SK-N-SH (cell line): ENCODE results near the gene GNAL. TPM values are rescaled to one million over a fixed set of nuclear protein-coding genes. Genes with fewer than 3 reads are reported as not detected.

ENCODE experiments used
- CTCF ChIA-PET: fragments of 300-600, 350-600 bp; formaldehyde crosslinking; extraction: SDS; loops from one replicate; lab custom pipeline; 2021; lab: Yijun Ruan, JAX
- POLR2A ChIA-PET: fragments of 350-600 bp; sonication (Branson Sonifier 250); formaldehyde crosslinking; extraction: SDS; loops from one replicate; lab custom pipeline; 2020; ENCODE audit warnings: antibody characterized with exemption, inconsistent platforms; lab: Yijun Ruan, JAX
- DNase-seq: peaks from one replicate; pipeline ENCODE4 v3.0.0; 2012
- H2AFZ ChIP-seq: fragments of 200-600 bp; sonication (generic); 2 replicates; pipeline ENCODE4 v1.8.1; 2016; ENCODE audit warnings: antibody characterized with exemption, mild to moderate bottlenecking, low read depth
- H3F3A ChIP-seq: fragments of 200-600 bp; sonication (generic); replicated peaks from 2 replicates; pipeline ENCODE3; 2016; ENCODE audit warnings: antibody characterized with exemption, mild to moderate bottlenecking; ENCODE audit not compliant: insufficient read depth
- H3K27ac ChIP-seq, 2 experiments: fragments of 200-500 bp in 1 of 2; fragments of 200-600 bp in 1 of 2; sonication (Bioruptor generic) in 1 of 2; sonication (generic), shearing (Covaris generic) in 1 of 2; 2 replicates each; pipeline versions ENCODE4 v1.5.1 to v1.6.1; 2014 to 2016; ENCODE audit warnings: low read depth in 2 of 2, inconsistent platforms in 1 of 2, low read length in 1 of 2, mild to moderate bottlenecking in 1 of 2, mixed read lengths in 1 of 2
- H3K27me3 ChIP-seq: fragments of 200-600 bp; sonication (generic), shearing (Covaris generic); 2 replicates; pipeline ENCODE4 v1.6.1; 2016; ENCODE audit warnings: mixed run types; ENCODE audit not compliant: insufficient read depth
- H3K36me3 ChIP-seq, 2 experiments: fragments of 200-500 bp in 1 of 2; fragments of 200-600 bp in 1 of 2; sonication (Bioruptor generic) in 1 of 2; sonication (generic) in 1 of 2; replicated peaks in 1 of 2; 2 replicates each; pipeline versions ENCODE3 to v1.5.1; 2014 to 2016; ENCODE audit warnings: low read length in 1 of 2, mild to moderate bottlenecking in 1 of 2; ENCODE audit not compliant: insufficient read depth in 2 of 2, control insufficient read depth in 1 of 2
- H3K4me1 ChIP-seq, 2 experiments: fragments of 200-500 bp in 1 of 2; fragments of 200-600 bp in 1 of 2; sonication (Bioruptor generic) in 1 of 2; sonication (generic), shearing (Covaris generic) in 1 of 2; 2 replicates each; pipeline versions ENCODE4 v1.5.1 to v1.6.1; 2014 to 2016; ENCODE audit warnings: low read depth in 1 of 2, low read length in 1 of 2, mixed run types in 1 of 2; ENCODE audit not compliant: insufficient read depth in 2 of 2, control insufficient read depth in 1 of 2
- H3K4me2 ChIP-seq: fragments of 200-600 bp; sonication (generic), shearing (Covaris generic); 2 replicates; pipeline ENCODE4 v1.6.1; 2017; ENCODE audit warnings: mixed run types
- H3K4me3 ChIP-seq, 2 experiments: fragments of 200-500 bp in 1 of 2; fragments of 200-600 bp in 1 of 2; sonication (Bioruptor generic) in 1 of 2; sonication (generic), shearing (Covaris generic) in 1 of 2; 2 replicates each; pipeline versions ENCODE4 v1.5.1 to v1.8.1; 2014 to 2016; ENCODE audit warnings: low read depth in 2 of 2, inconsistent platforms in 1 of 2, low read length in 1 of 2, mild to moderate bottlenecking in 1 of 2, mixed read lengths in 1 of 2, moderate library complexity in 1 of 2
- H3K79me2 ChIP-seq: fragments of 200-600 bp; sonication (generic); 2 replicates; pipeline ENCODE4 v1.8.1; 2017; ENCODE audit warnings: mild to moderate bottlenecking; ENCODE audit not compliant: insufficient read depth
- H3K9ac ChIP-seq: fragments of 200-600 bp; sonication (generic); 2 replicates; pipeline ENCODE4 v1.6.1; 2017; ENCODE audit warnings: mixed run types
- H3K9me2 ChIP-seq: fragments of 200-600 bp; sonication (generic); 2 replicates; pipeline ENCODE4 v1.6.1; 2017; ENCODE audit warnings: mixed run types
- H3K9me3 ChIP-seq: fragments of 200-600 bp; sonication (generic); 2 replicates; pipeline ENCODE4 v1.6.1; 2017; ENCODE audit warnings: mixed run types, mild to moderate bottlenecking, moderate library complexity
- H4K20me1 ChIP-seq: fragments of 200-600 bp; sonication (generic); 2 replicates; pipeline ENCODE4 v1.6.1; 2017; ENCODE audit warnings: mild to moderate bottlenecking, mixed run types; ENCODE audit not compliant: insufficient read depth
- CTCF ChIP-seq: fragments of 200-600 bp; sonication (generic); IDR thresholded peaks from 2 replicates; pipeline ENCODE4 v1.6.1; 2017; ENCODE audit warnings: antibody characterized with exemption, mild to moderate bottlenecking, moderate library complexity
- ELF1 ChIP-seq: IDR thresholded peaks from 2 replicates; pipeline ENCODE4 v1.4.0; 2012
- EZH2phosphoT487 ChIP-seq: fragments of 200-600 bp; sonication (generic); IDR thresholded peaks from 2 replicates; pipeline ENCODE4 v1.6.1; 2017; ENCODE audit warnings: low read depth, mixed run types, mild to moderate bottlenecking, antibody characterized with exemption, moderate library complexity, borderline replicate concordance
- FOXJ3 ChIP-seq: sonication (generic); formaldehyde crosslinking; IDR thresholded peaks from 2 replicates; pipeline ENCODE4 v1.5.1; 2020; ENCODE audit warnings: mild to moderate bottlenecking, missing genetic modification reagents
- GABPA ChIP-seq: IDR thresholded peaks from 2 replicates; pipeline ENCODE4 v1.4.0; 2012; ENCODE audit warnings: low read depth, mild to moderate bottlenecking
- GATA2 ChIP-seq: sonication (generic); formaldehyde crosslinking; IDR thresholded peaks from 2 replicates; pipeline ENCODE4 v1.5.0; 2020; ENCODE audit warnings: mild to moderate bottlenecking, missing genetic modification reagents
- JUND ChIP-seq: IDR thresholded peaks from 2 replicates; pipeline ENCODE4 v1.4.0; 2012
- NFIC ChIP-seq: IDR thresholded peaks from 2 replicates; pipeline ENCODE4 v1.4.0; 2012; ENCODE audit warnings: borderline replicate concordance
- NRF1 ChIP-seq: IDR thresholded peaks from 2 replicates; pipeline ENCODE4 v1.6.1; 2012; ENCODE audit warnings: low read depth, mild to moderate bottlenecking, low read length
- RAD21 ChIP-seq: IDR thresholded peaks from 2 replicates; pipeline ENCODE4 v1.6.1; 2012; ENCODE audit warnings: mild to moderate bottlenecking, low read length
- RCOR1 ChIP-seq: fragments of 150-350 bp; IDR thresholded peaks from 2 replicates; pipeline ENCODE4 v1.6.1; 2017; ENCODE audit warnings: antibody characterized with exemption, low read length
- REST ChIP-seq: IDR thresholded peaks from 2 replicates; pipeline ENCODE4 v1.6.1; 2012; ENCODE audit warnings: mild to moderate bottlenecking, low read depth, low read length, moderate library complexity
- RFX5 ChIP-seq: IDR thresholded peaks from 2 replicates; pipeline ENCODE4 v1.6.1; 2012; ENCODE audit warnings: mild to moderate bottlenecking, improper control_type of control experiment, low read length
- RXRA ChIP-seq: IDR thresholded peaks from 2 replicates; pipeline ENCODE4 v1.4.0; 2012; ENCODE audit warnings: low read depth, mild to moderate bottlenecking, borderline replicate concordance
- SIN3A ChIP-seq: IDR thresholded peaks from 2 replicates; pipeline ENCODE4 v1.6.1; 2012; ENCODE audit warnings: low read depth, mild to moderate bottlenecking, low read length, moderate library complexity, borderline replicate concordance
- TAF1 ChIP-seq: IDR thresholded peaks from 2 replicates; pipeline ENCODE4 v1.6.1; 2012; ENCODE audit warnings: low read depth, mild to moderate bottlenecking, low read length, moderate library complexity, borderline replicate concordance
- TCF12 ChIP-seq: IDR thresholded peaks from 2 replicates; pipeline ENCODE4 v1.4.0; 2012
- TEAD4 ChIP-seq: IDR thresholded peaks from 2 replicates; pipeline ENCODE4 v1.4.0; 2012; ENCODE audit warnings: mild to moderate bottlenecking, borderline replicate concordance; ENCODE audit not compliant: insufficient read depth
- YY1 ChIP-seq: IDR thresholded peaks from 2 replicates; pipeline ENCODE4 v1.4.0; 2012; ENCODE audit warnings: low read depth, mild to moderate bottlenecking
- ZBTB33 ChIP-seq: IDR thresholded peaks from 2 replicates; pipeline ENCODE4 v1.4.0; 2012; ENCODE audit warnings: low read depth, borderline replicate concordance
- WGBS: methylation state at CpG from one replicate; pipeline ENCODE4 v1.1.6; 2017; ENCODE audit warnings: low lambda C conversion rate; 5-methylcytosine and 5-hydroxymethylcytosine counted together
- polyA plus RNA-seq, 3 experiments: library from polyadenylated mRNA; depleted of rRNA; stranded (reverse); fragments of >200 nt; gene quantifications; 2 replicates each; pipeline ENCODE4 v1.2.3, GENCODE V29; 2012

GNAL gene
- polyA plus RNA-seq, 1 of the 3 experiments (the other 2 are of a cell fraction) = 0.13 TPM

- Histone ChIP-seq H3K4me1 (no peaks in the 10 kb centered on the region), H3K27ac (no peak overlapping the region), H4K20me1 (no peaks in the 10 kb centered on the region), H3K27me3 (peaks cover 78% of the 10 kb centered on the region), H3K9me2 (no peaks in the 10 kb centered on the region), H3K9me3 (no peaks in the 10 kb centered on the region), H2AFZ (no peak overlapping the region), H3K9ac (no peak overlapping the region), H3F3A (no peaks in the 10 kb centered on the region), H3K4me2 (no peak overlapping the region), H3K4me3 (no peak overlapping the region), H3K36me3 (no peaks in the 10 kb centered on the region), H3K79me2 (no peaks in the 10 kb centered on the region)
- ChIA-PET CTCF (interaction anchor here (1.6 kb wide), 1 partner anchor 12 kb away, joined by 7 read pairs; no protein-coding TSS in a partner anchor), POLR2A (no interaction called here)
- no peak for TF ChIP-seq JUND
- no peak for TF ChIP-seq REST
- no peak for TF ChIP-seq YY1
- TF ChIP-seq RAD21 = no peak
- TF ChIP-seq ELF1 = no peak
- no peak for TF ChIP-seq NRF1
- no peak for TF ChIP-seq NFIC
- TF ChIP-seq EZH2phosphoT487 = no peak
- TF ChIP-seq RCOR1 = no peak
- no peak for TF ChIP-seq TCF12
- TF ChIP-seq TEAD4 = no peak
- no peak for TF ChIP-seq SIN3A
- TF ChIP-seq ZBTB33 = no peak
- no peak for TF ChIP-seq RFX5
- no peak for TF ChIP-seq TAF1
- no peak for TF ChIP-seq FOXJ3 (CRISPR knock-in tag)
- TF ChIP-seq GATA2 = no peak
- TF ChIP-seq RXRA = no peak
- TF ChIP-seq GABPA = no peak
- no peak for TF ChIP-seq CTCF
- WGBS = 1% methylated on average over 4 of the region's 4 CpGs
- DNase-seq = no peak
Observed at GRCh38 chr18:11666831-11667230, 22.2 kb upstream of the GNAL start.
